Activated naive CD4-positive, alpha-beta T cell (primary cell): Measurements from ENCODE around the gene PPP2CA.
"Not testable (repeated sequence)": the region's sequence is repeated elsewhere in the genome, so short reads cannot be mapped to it uniquely, and the experiment has no call there.

ENCODE experiments used
- DNase-seq, 4 experiments: peaks; one replicate each; lab custom pipeline; 2025; lab: John Stamatoyannopoulos, UW

The PPP2CA gene

DNA sequence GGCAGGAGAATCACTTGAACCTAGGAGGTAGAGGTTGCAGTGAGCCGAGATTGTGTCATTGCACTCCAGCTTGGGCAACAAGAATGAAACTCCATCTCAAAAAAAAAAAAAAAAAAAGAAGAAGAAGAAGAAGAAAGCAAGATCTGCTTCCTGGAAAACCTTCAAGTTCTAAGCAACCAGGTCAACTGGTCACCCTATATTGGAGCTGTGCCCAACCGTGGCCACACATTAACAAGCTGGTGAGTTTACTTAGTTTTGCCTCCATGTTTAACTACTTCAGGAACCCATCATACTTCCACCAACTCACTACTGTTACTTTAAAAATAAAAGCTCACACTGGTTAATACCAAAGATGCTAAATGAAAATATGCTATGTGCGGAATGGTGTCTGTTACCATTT is 36.8 kb downstream of the PPP2CA start:
- no peak for DNase-seq

DNA sequence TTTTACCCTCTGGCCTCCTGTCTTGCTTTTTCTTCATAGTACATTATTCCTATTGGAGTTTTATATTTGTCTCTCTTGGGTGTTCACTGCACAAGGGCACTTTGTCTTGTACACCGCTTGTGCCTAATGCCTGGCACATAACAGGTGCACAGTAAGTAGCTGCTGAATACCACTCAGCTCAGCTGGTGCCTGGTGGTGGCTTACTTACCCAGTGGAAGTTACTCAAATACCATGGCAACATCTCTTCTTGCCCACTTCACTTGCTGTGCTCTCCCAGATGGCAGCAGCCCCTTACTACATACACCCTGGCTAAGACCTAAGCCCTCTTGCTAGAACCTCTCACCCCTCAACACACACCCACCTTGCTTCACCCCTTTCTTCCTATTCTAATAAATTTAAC is 37.8 kb downstream of the PPP2CA start:
- DNase-seq: no peak

GRCh38 chr5:134184155-134185135 is 41.4 kb downstream of the PPP2CA start:
- DNase-seq: peak; percentile 39 to 56 (median 48)

DNA sequence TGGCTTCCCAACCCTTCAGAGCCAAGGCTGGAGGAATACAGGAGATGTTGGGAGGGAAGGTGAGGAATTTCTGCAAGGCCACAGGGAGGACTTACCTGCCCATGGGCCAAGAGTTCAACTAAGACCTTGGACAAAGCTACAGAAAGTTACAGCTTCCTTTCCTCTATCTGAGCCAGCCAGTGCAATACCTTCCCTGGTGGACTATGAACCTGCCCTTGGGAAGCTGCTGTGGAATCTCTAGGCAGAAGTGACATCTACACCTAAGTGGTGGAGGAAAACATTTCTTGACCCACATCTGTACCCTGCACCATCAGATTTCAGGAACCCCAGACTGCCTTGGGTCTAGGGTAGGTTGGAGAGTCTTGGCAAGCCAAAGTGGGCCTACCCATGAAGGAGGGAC is 42.4 kb downstream of the PPP2CA start:
- DNase-seq: no peak

DNA sequence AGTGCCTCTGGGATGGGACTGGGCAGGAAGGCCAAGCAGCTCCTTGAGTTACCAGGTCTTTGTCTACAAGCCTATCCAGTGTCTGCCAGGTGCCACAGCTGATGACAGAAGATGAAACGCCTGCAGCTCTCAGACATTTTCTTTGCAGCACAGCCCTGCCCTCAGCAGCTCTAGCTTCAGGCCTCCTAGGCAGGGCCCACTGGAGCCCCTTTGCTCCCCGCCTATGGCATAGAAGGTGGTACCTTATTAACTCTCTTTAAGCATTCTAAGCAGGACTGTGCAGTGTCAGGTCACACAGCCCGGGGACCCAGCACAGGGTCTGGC is 47.8 kb downstream of the PPP2CA start:
- DNase-seq: no peak

- peak in 1 of 4 experiments; percentile 74 for DNase-seq
Measured at GRCh38 chr5:134177369-134178095, 48.3 kb downstream of the PPP2CA start.

DNA sequence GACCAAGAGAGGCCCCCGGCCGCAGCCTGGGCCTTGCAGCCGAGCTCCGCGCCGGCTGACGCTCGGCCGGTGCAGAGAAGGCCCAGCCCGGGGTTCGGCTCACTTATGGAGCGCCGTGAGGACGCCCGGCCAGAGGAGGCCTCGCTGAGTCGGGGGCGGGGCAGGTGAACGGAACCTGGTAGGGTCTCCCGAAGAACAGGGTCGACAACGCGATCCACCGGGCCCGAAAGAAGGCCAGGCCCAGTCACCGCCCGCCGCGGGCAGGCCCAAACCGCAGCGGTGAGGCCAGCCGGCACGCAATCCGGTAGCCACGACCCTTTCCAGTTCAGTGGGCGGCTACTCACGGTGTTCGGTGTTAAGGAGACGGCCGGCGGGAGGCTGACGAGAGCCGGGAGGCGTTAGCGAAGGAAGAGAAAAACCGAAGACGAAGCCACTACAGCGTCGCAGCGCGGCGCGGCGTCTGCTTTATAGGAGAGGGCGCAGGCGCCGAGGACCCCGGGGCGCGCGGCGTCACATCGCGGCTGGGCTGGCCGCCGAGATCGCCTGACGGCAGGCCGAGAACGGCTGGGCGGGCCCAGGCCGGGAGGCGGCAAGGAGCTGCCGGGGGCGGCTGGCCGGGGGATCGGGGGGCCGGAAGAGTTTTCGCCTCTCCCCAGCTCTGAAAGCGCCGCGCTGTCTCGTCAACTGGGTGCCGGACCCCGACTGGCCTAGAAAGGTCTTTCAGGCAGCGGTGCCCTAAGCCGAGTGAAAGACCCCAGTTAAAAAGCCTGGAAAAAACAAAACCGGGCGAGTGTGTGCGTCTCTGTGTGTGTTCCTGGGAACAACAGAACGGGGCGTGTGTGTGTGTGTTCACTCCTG is 49.1 kb downstream of the PPP2CA start, which contains the start of gene SKP1:
Gene SKP1 (minus strand): TSS at position 440 of the 858 bp plus-strand sequence. CDS start 2,928 bp downstream, outside the sequence.
- DNase-seq: peak; percentile 74 to 85 (median 77)

GRCh38 chr5:134175921-134176510 is 49.9 kb downstream of the PPP2CA start:
- peak in 1 of 4 experiments; percentile 50 for DNase-seq

- no peak for DNase-seq
Measured at GRCh38 chr5:134174841-134175839, 50.7 kb downstream of the PPP2CA start.

- no peak for DNase-seq
Measured at GRCh38 chr5:134171972-134172371, 53.9 kb downstream of the PPP2CA start.

GRCh38 chr5:134162592-134162991 is 63.3 kb downstream of the PPP2CA start:
- no peak for DNase-seq

DNA sequence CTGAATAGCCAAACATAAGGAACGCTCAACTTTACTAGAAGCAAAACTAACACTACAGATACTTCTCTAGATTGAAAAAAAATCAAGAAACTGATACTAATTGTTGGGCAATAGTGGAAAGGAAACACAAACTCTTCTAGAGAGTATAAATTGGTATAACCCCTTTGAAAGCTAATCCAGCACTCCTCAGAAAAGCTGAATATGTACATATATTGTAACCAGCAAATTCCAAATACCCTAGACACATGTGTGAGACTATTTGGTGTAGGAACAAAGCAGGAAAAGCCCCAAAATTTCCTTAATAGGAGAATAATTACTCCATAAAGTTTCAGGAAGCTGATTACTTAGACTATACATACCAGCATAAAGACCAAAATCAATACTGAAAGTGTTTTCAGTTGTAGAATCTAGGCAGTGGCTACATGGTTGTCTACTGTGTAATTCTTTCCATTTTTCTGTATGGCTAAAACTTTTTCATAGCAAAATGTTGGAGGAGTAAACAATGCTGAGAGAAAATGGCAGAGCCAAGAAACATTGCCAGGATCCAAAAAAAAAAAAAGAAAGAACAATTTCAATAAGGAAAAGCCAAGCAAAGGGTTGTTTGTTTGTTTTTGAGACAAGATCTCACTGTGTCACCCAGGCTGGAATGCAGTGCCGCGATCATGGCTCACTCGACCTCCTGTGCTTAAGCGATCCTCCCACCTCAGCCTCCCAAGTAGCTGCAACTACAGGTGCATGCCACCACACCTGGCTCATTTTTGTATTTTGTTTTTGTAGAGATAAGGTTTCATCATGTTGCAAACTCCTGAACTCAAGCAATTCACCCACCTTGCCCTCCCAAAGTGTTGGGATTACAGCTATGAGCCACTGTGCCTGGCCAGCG is 64.1 kb downstream of the PPP2CA start:
- no peak for DNase-seq

GRCh38 chr5:134153657-134154056 is 72.2 kb downstream of the PPP2CA start:
- DNase-seq: no peak

- DNase-seq: no peak
Measured at GRCh38 chr5:134153241-134153640, 72.6 kb downstream of the PPP2CA start.

GRCh38 chr5:134152173-134152832 is 73.6 kb downstream of the PPP2CA start:
- not testable (repeated sequence) for DNase-seq

- no peak for DNase-seq
Measured at GRCh38 chr5:134151723-134152122, 74.2 kb downstream of the PPP2CA start.

DNA sequence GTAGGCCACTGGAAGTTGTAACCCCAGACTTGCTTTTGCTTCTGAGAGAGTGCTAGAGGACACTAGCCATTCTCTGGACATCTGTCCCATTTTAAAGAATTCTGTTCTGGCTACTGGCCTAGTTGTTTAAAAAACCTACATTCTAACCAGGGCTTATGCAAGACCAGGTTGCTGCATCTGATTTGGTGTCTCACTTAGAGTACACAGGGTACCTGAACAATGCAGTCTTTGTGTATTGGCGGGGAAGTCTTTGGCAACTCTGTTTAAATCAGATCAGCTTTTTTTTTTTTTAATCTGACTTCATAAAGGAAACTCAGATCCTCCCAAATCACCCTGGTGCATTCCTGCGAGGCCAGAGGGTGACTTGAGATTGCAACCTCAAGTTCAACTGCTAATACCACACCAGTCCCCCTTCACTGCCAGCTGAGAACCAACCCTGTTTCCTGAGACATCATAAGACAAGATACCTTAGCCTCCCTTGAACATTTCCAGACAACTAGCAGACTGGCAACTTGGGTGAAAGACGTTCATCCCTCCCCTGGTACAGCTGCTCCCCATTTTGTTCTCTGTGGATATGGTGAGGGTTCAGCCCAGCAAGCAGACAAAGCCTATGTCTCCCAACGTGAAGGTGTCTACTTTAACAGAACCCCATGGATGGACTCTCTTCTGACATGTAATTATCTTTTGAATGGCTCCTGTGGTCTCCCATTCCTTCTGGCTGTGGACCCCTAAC is 76.1 kb downstream of the PPP2CA start:
- DNase-seq: no peak

GRCh38 chr5:134148986-134149539 is 76.8 kb downstream of the PPP2CA start:
- no peak for DNase-seq
